Osteoblast (primary cell): ENCODE measurements around the gene MSH5. TPM values are rescaled to one million over a fixed set of nuclear protein-coding genes. Genes with fewer than 3 reads are reported as not detected.

Source experiments
- DNase-seq: peaks from one replicate; pipeline ENCODE4 v3.0.0; 2011; ENCODE audit warnings: low spot score, mixed read lengths; ENCODE audit not compliant: insufficient read length; ENCODE audit errors: missing footprints
- H2AFZ ChIP-seq: 2 replicates; pipeline ENCODE4 v1.6.0; 2011; ENCODE audit warnings: mild to moderate bottlenecking, low read length
- H3K27ac ChIP-seq: 2 replicates; pipeline ENCODE4 v1.5.1; 2011; ENCODE audit warnings: mild to moderate bottlenecking, low read depth, low read length, moderate library complexity
- H3K27me3 ChIP-seq: 2 replicates; pipeline ENCODE4 v1.6.0; 2012; ENCODE audit warnings: mild to moderate bottlenecking, control low read depth, inconsistent platforms, low read length, moderate library complexity; ENCODE audit not compliant: insufficient read depth
- H3K36me3 ChIP-seq: 2 replicates; pipeline ENCODE4 v1.5.1; 2011; ENCODE audit warnings: mild to moderate bottlenecking, low read length, control low read depth, moderate library complexity; ENCODE audit not compliant: insufficient read depth
- H3K4me1 ChIP-seq: 2 replicates; pipeline ENCODE4 v1.5.1; 2011; ENCODE audit warnings: mild to moderate bottlenecking, low read length, control low read depth, moderate library complexity; ENCODE audit not compliant: insufficient read depth
- H3K4me2 ChIP-seq: 2 replicates; pipeline ENCODE4 v1.6.0; 2011; ENCODE audit warnings: mild to moderate bottlenecking, low read length; ENCODE audit not compliant: insufficient read depth
- H3K4me3 ChIP-seq: fragments of 200-600 bp; sonication (generic); 3 replicates; pipeline ENCODE4 v1.5.1; 2012; ENCODE audit warnings: mild to moderate bottlenecking, low read length, inconsistent platforms; ENCODE audit not compliant: insufficient read depth
- H3K79me2 ChIP-seq: 2 replicates; pipeline ENCODE4 v1.6.0; 2012; ENCODE audit warnings: mild to moderate bottlenecking, low read length, control low read depth, inconsistent platforms; ENCODE audit not compliant: insufficient read depth
- H3K9me3 ChIP-seq: 2 replicates; pipeline ENCODE4 v1.5.1; 2011; ENCODE audit warnings: low read depth, low read length, control low read depth
- H4K20me1 ChIP-seq: 2 replicates; pipeline ENCODE4 v1.6.0; 2012; ENCODE audit warnings: mild to moderate bottlenecking, low read length, control low read depth; ENCODE audit not compliant: insufficient read depth
- total RNA-seq: library from RNA; depleted of rRNA; stranded (reverse); fragments of >200 nt; gene quantifications from 2 replicates; pipeline ENCODE4 v1.2.3, GENCODE V29; 2012
- TF ChIP-seq, protein P1 (sequence below): IDR thresholded peaks from 2 replicates; pipeline ENCODE4 v1.5.1; 2011; ENCODE audit warnings: mild to moderate bottlenecking, low read depth, low read length, moderate library complexity; ENCODE audit errors: extremely low read depth

Gene MSH5
- total RNA-seq, 1 donor: 13.0 TPM

DNA sequence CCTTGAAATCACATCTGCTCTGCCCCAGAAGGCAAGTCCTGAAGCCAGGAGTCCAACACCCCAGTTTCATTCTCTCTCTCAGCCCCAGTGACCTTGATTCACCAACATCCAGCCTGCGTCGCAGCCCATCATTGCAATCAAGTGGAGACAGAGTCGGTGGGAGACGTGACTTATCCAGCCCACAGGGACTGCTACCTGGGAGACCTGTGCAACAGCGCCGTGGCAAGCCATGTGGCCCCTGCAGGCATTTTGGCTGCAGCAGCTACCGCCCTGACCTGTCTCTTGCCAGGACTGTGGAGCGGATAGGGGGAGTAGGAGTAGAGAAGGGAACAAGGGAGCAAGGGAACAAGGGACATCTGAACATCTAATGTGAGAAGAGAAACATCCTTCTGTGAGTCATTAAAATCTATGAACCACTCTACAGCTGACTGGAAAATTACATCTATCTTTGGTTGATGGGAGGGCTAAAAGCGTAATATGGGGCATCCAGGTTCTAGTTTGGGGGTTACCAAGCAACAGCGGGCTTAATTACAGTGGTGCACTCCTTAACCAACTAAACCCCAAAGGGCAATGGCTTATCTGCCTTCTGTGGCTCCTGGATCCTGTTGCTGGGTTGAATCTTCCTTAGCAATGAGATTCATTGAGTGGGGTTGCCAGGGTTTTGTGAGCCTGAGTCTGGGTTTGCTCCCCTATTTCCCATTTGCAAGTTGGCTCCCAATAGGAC lies 22.1 kb upstream of the MSH5 start:
- Histone ChIP-seq H4K20me1 (no peaks in the 10 kb centered on the region), H3K79me2 (no peaks in the 10 kb centered on the region), H3K9me3 (no peaks in the 10 kb centered on the region), H2AFZ (no peak overlapping the region), H3K27me3 (peaks cover 6% of the 10 kb centered on the region), H3K36me3 (no peaks in the 10 kb centered on the region), H3K4me3 (no peak overlapping the region), H3K4me2 (no peak overlapping the region), H3K27ac (no peak overlapping the region), H3K4me1 (no peaks in the 10 kb centered on the region)
- TF ChIP-seq, protein P1, sequence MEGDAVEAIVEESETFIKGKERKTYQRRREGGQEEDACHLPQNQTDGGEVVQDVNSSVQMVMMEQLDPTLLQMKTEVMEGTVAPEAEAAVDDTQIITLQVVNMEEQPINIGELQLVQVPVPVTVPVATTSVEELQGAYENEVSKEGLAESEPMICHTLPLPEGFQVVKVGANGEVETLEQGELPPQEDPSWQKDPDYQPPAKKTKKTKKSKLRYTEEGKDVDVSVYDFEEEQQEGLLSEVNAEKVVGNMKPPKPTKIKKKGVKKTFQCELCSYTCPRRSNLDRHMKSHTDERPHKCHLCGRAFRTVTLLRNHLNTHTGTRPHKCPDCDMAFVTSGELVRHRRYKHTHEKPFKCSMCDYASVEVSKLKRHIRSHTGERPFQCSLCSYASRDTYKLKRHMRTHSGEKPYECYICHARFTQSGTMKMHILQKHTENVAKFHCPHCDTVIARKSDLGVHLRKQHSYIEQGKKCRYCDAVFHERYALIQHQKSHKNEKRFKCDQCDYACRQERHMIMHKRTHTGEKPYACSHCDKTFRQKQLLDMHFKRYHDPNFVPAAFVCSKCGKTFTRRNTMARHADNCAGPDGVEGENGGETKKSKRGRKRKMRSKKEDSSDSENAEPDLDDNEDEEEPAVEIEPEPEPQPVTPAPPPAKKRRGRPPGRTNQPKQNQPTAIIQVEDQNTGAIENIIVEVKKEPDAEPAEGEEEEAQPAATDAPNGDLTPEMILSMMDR: no peak
- peak; percentile 66 for DNase-seq

DNA sequence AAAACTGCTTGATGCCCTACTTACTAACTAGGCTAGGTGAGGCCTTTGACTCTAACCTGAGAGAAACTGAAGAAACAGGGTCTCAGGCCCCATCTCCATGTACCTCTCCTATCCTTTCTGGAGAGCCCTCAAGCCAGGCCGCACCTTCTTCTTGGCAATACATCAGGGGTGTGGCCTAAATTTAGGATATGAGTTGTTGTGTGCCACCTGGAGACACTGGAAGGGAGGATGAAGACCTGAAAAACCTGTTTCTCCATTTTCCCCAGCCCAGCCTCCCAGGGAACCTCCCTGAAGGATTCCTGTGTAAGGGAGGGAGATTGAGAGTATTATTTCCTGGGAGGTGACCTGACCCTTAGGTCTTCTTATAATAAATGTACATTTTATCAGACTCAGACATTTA lies 21.5 kb upstream of the MSH5 start:
- Histone ChIP-seq H3K4me2 (no peak overlapping the region), H4K20me1 (no peaks in the 10 kb centered on the region), H2AFZ (no peak overlapping the region), H3K79me2 (no peaks in the 10 kb centered on the region), H3K4me3 (no peak overlapping the region), H3K9me3 (no peaks in the 10 kb centered on the region), H3K27ac (no peak overlapping the region), H3K36me3 (no peaks in the 10 kb centered on the region), H3K27me3 (peaks cover 6% of the 10 kb centered on the region), H3K4me1 (no peaks in the 10 kb centered on the region)
- TF ChIP-seq, protein P1: no peak
- no peak for DNase-seq

DNA sequence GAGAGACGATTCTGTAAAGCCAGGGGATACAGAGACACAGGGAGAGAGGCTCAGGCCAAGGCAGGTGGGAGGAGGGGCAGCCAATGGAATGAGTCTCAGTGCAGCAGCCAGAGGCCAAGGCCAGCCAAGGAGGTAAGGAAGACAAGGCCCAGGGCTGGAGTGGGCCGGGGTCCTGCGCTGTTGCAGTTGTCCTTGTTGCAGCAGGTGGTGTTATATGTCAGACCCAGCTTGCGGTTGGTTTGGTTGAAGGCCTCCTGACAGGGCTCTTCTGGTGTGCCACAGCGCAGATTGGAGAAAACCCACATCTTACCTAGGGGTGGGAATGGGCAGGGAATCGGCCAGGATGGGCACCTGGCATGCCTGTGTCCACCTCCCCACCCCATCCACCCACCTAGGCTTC lies 20.8 kb upstream of the MSH5 start:
- H3K79me2 ChIP-seq: no peaks in the 10 kb centered on the region
- no peaks in the 10 kb centered on the region for H3K9me3 ChIP-seq
- no peaks in the 10 kb centered on the region for H3K4me1 ChIP-seq
- H2AFZ ChIP-seq: no peak overlapping the region
- H3K27me3 ChIP-seq: peaks cover 5% of the 10 kb centered on the region
- H3K4me2 ChIP-seq: no peak overlapping the region
- H3K4me3 ChIP-seq: no peak overlapping the region
- no peak overlapping the region for H3K27ac ChIP-seq
- DNase-seq: no peak
- H4K20me1 ChIP-seq: no peaks in the 10 kb centered on the region
- TF ChIP-seq, protein P1: no peak
- H3K36me3 ChIP-seq: no peaks in the 10 kb centered on the region

DNA sequence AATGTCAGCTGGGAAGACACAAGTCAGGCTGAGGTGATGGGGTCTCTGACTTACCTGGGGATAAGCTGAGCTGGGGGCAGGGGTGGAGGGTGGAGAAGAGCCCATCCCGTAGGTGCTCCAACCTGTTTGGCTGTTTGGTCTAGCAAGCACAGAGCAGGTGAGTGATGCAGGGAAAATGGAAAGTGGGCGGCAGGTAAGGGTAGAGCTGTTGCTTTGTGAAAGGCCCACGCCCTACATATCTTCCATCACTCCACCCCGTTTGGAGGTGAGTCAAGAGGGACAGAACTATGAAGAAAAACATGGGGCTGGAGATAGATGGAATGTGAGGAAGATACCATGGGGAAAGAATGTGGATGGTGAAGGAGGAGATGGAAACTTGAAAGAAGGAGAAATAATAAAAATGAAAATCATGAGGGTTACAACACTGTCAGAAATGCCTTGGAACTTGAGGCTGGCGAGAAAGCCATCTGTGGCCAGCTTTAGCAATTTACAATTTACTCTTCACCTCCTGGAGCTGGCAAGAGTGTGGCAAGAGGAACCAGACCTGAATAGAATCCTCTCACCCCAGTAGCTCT lies 19.5 kb upstream of the MSH5 start:
- no peak overlapping the region for H2AFZ ChIP-seq
- no peak for DNase-seq
- TF ChIP-seq, protein P1: no peak

More for the DNA sequence above, 19.5 kb upstream of the MSH5 start:
- no peaks in the 10 kb centered on the region for H3K4me1 ChIP-seq
- H3K9me3 ChIP-seq: no peaks in the 10 kb centered on the region
- no peaks in the 10 kb centered on the region for H3K36me3 ChIP-seq
- H3K4me3 ChIP-seq: no peak overlapping the region
- H3K4me2 ChIP-seq: no peak overlapping the region
- no peaks in the 10 kb centered on the region for H4K20me1 ChIP-seq
- no peaks in the 10 kb centered on the region for H3K27me3 ChIP-seq
- H3K79me2 ChIP-seq: no peaks in the 10 kb centered on the region
- no peak overlapping the region for H3K27ac ChIP-seq
